Measurements from ENCODE around the gene NKTR.

DNA sequence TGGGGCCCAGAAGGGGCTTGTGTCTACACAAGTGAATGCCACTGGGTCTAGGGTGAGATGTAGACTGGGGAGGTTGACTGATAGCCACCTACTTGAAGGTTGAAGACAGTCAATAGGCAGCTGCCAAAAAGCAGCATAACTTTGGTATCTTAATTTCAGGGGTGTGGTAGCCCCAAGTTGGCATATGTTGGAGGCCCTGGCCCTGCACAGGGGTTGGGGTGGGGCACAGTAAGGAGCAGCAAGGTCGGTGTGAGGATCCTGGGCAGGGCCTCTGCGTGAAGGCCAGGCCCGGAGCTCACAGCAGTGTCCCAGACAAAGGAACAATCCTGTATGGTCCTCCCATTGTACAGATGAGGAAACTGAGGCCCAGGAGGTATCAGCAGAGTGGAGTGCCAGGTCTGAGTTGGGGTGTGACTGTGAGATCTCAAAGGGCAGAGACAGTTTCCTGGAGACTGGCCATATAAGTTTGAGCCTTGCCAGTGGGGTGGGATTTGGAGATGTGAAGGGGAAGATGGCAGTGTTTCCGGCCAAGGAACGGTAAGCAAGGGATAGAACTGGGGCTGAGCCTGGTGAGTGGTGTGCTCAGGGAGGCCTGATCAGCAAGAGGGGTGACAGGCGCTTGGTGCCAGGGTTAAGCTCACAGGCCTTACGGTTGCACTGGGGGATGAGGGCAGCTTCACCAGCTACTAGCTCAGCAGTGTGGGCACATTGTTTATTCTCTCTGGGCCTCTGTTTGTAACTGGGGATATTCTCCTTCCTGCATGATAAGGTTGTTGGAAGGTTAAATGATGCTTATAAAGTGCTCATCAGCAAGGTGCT lies 86.6 kb downstream of the NKTR start:
- TF ChIP-seq CTCF (conservative IDR thresholded peaks at IDR 0.05; ENCODE audit: low read length): no peak
- no peak for TF ChIP-seq EZH2phosphoT487 (IDR thresholded peaks at IDR 0.05; ENCODE audit: borderline replicate concordance, low read depth, low read length)
